H9 (cell line): ENCODE data around the gene CREG2. TPM values are rescaled to one million over a fixed set of nuclear protein-coding genes. Genes with fewer than 3 reads are reported as not detected.

Source experiments
- DNase-seq: peaks from one replicate; pipeline ENCODE4 v3.0.0-alpha.2; 2017
- H2AFZ ChIP-seq: one replicate; pipeline ENCODE4 v1.6.1; 2013; ENCODE audit warnings: mild to moderate bottlenecking, low read length, control low read depth, moderate library complexity
- H2AK5ac ChIP-seq: 2 replicates; pipeline ENCODE4 v1.6.1; 2013; ENCODE audit warnings: low read length, control low read depth, mixed read lengths; ENCODE audit not compliant: insufficient read length
- H2BK120ac ChIP-seq: one replicate; pipeline ENCODE4 v1.6.1; 2013; ENCODE audit warnings: low read depth, mild to moderate bottlenecking, low read length, control low read depth, inconsistent platforms; ENCODE audit not compliant: poor library complexity, severe bottlenecking
- H2BK12ac ChIP-seq: 2 replicates; pipeline ENCODE4 v1.6.1; 2013; ENCODE audit warnings: low read length, control low read depth, mixed read lengths, low read depth; ENCODE audit not compliant: insufficient read length
- H2BK15ac ChIP-seq: 2 replicates; pipeline ENCODE4 v1.6.1; 2013; ENCODE audit warnings: low read depth, low read length, control low read depth
- H2BK20ac ChIP-seq: one replicate; pipeline ENCODE4 v1.6.1; 2013; ENCODE audit warnings: low read depth, mild to moderate bottlenecking, low read length, control low read depth, inconsistent platforms; ENCODE audit not compliant: poor library complexity, severe bottlenecking
- H2BK5ac ChIP-seq: 2 replicates; pipeline ENCODE4 v1.6.1; 2013; ENCODE audit warnings: low read length, control low read depth, mixed read lengths; ENCODE audit not compliant: insufficient read length
- H3K14ac ChIP-seq: 2 replicates; pipeline ENCODE4 v1.6.1; 2013; ENCODE audit warnings: low read length, control low read depth; ENCODE audit not compliant: insufficient read depth
- H3K18ac ChIP-seq: 2 replicates; pipeline ENCODE4 v1.6.1; 2013; ENCODE audit warnings: low read depth, mild to moderate bottlenecking, mixed read lengths, low read length, control low read depth; ENCODE audit not compliant: insufficient read length
- H3K23ac ChIP-seq: 2 replicates; pipeline ENCODE4 v1.6.1; 2013; ENCODE audit warnings: low read length, control low read depth, mixed read lengths, low read depth; ENCODE audit not compliant: insufficient read length
- H3K23me2 ChIP-seq: 2 replicates; pipeline ENCODE4 v1.6.1; 2013; ENCODE audit warnings: low read depth, mild to moderate bottlenecking, mixed read lengths, low read length, control low read depth; ENCODE audit not compliant: insufficient read length, poor library complexity, severe bottlenecking
- H3K27ac ChIP-seq: 2 replicates; pipeline ENCODE4 v1.5.1; 2013; ENCODE audit warnings: low read length, control low read depth, mixed read lengths, low read depth; ENCODE audit not compliant: insufficient read length
- H3K27me3 ChIP-seq: 2 replicates; pipeline ENCODE4 v1.6.1; 2013; ENCODE audit warnings: low read length, control low read depth, inconsistent platforms; ENCODE audit not compliant: insufficient read depth
- H3K4ac ChIP-seq: 2 replicates; pipeline ENCODE4 v1.6.1; 2013; ENCODE audit warnings: low read depth, mild to moderate bottlenecking, control low read depth, inconsistent platforms, low read length, moderate library complexity
- H3K4me1 ChIP-seq: 2 replicates; pipeline ENCODE4 v1.6.1; 2013; ENCODE audit warnings: low read length, control low read depth, inconsistent platforms; ENCODE audit not compliant: insufficient read depth
- H3K4me2 ChIP-seq: 2 replicates; pipeline ENCODE4 v1.6.1; 2013; ENCODE audit warnings: low read length, control low read depth, mixed read lengths; ENCODE audit not compliant: insufficient read length, insufficient read depth
- H3K56ac ChIP-seq: 2 replicates; pipeline ENCODE4 v1.6.1; 2013; ENCODE audit warnings: low read depth, mild to moderate bottlenecking, mixed read lengths, low read length, control low read depth; ENCODE audit not compliant: insufficient read length
- H3K79me1 ChIP-seq: 2 replicates; pipeline ENCODE4 v1.6.1; 2013; ENCODE audit warnings: low read depth, mild to moderate bottlenecking, moderate library complexity, low read length, control low read depth, inconsistent platforms; ENCODE audit not compliant: insufficient read depth, poor library complexity, severe bottlenecking
- H3K79me2 ChIP-seq: 2 replicates; pipeline ENCODE4 v1.6.1; 2013; ENCODE audit warnings: low read length, control low read depth, inconsistent platforms; ENCODE audit not compliant: insufficient read depth
- H3K9ac ChIP-seq: 2 replicates; pipeline ENCODE4 v1.6.1; 2013; ENCODE audit warnings: low read length, control low read depth, mixed read lengths; ENCODE audit not compliant: insufficient read length; ENCODE audit errors: extremely low read depth
- H3K9me3 ChIP-seq: one replicate; pipeline ENCODE4 v1.6.1; 2013; ENCODE audit warnings: low read depth, low read length, inconsistent platforms; ENCODE audit not compliant: control insufficient read depth
- H3T11ph ChIP-seq: one replicate; pipeline ENCODE4 v1.6.1; 2013; ENCODE audit warnings: mild to moderate bottlenecking, low read length, control low read depth, inconsistent platforms
- H4K20me1 ChIP-seq: one replicate; pipeline ENCODE4 v1.6.1; 2013; ENCODE audit not compliant: control insufficient read depth, insufficient read length, insufficient read depth
- H4K5ac ChIP-seq: 2 replicates; pipeline ENCODE4 v1.6.1; 2013; ENCODE audit warnings: low read depth, mild to moderate bottlenecking, mixed read lengths, low read length, control low read depth; ENCODE audit not compliant: insufficient read length
- H4K8ac ChIP-seq: replicated peaks from 2 replicates; pipeline ENCODE4 v1.6.1; 2013; ENCODE audit warnings: low read length, control low read depth, mixed read lengths, low read depth; ENCODE audit not compliant: insufficient read length
- H4K91ac ChIP-seq: 2 replicates; pipeline ENCODE4 v1.6.1; 2013; ENCODE audit warnings: low read depth, mild to moderate bottlenecking, moderate library complexity, mixed read lengths, low read length, control low read depth; ENCODE audit not compliant: insufficient read length
- H3K27ac Mint-ChIP-seq, 3 experiments: 2 replicates in 2 of 3; 3 replicates in 1 of 3; pipeline ENCODE4 v1.8.0; 2020 to 2021; ENCODE audit warnings: mixed read lengths in 3 of 3, mild to moderate bottlenecking in 1 of 3, moderate library complexity in 1 of 3
- H3K27me3 Mint-ChIP-seq: 2 replicates; pipeline ENCODE4 v1.8.0; 2021; ENCODE audit warnings: low read depth, mild to moderate bottlenecking, moderate library complexity, mixed read lengths
- H3K36me3 Mint-ChIP-seq, 3 experiments: 2 replicates in 2 of 3; 3 replicates in 1 of 3; pipeline ENCODE4 v1.8.0; 2020 to 2021; ENCODE audit warnings: low read depth in 3 of 3, mixed read lengths in 3 of 3; ENCODE audit not compliant: insufficient read depth in 1 of 3
- H3K4me1 Mint-ChIP-seq, 2 experiments: 2 replicates each; pipeline ENCODE4 v1.8.0; 2020; ENCODE audit warnings: mixed read lengths in 2 of 2
- H3K4me3 Mint-ChIP-seq, 2 experiments: 2 replicates in 1 of 2; 3 replicates in 1 of 2; pipeline ENCODE4 v1.8.0; 2020 to 2021; ENCODE audit warnings: mild to moderate bottlenecking in 2 of 2, mixed read lengths in 2 of 2, moderate library complexity in 1 of 2
- H3K9me3 Mint-ChIP-seq, 2 experiments: 2 replicates in 1 of 2; 3 replicates in 1 of 2; pipeline ENCODE4 v1.8.0; 2020; ENCODE audit warnings: mild to moderate bottlenecking in 2 of 2, mixed read lengths in 2 of 2, moderate library complexity in 1 of 2
- WGBS: extraction: QIAGEN DNeasy Blood & Tissue Kit; methylation state at CpG from one replicate; pipeline ENCODE4 v1.1.7; 2013; ENCODE audit warnings: missing lambda C conversion rate, low lambda C conversion rate, mixed read lengths; ENCODE audit not compliant: insufficient read length; ENCODE audit errors: extremely low coverage; 5-methylcytosine and 5-hydroxymethylcytosine counted together
- total RNA-seq: library from RNA; stranded (reverse); gene quantifications from 2 replicates; pipeline ENCODE4 v1.2.1, GENCODE V29; 2021
- TF ChIP-seq, protein P1 (sequence below): fragments of 200-600 bp; sonication (generic); conservative IDR thresholded peaks from 3 replicates; pipeline ENCODE4 v1.8.0; 2021; ENCODE audit warnings: antibody characterized with exemption, mild to moderate bottlenecking

Gene CREG2
- total RNA-seq, 1 experiment from 2014 or later: 0.77 TPM

DNA sequence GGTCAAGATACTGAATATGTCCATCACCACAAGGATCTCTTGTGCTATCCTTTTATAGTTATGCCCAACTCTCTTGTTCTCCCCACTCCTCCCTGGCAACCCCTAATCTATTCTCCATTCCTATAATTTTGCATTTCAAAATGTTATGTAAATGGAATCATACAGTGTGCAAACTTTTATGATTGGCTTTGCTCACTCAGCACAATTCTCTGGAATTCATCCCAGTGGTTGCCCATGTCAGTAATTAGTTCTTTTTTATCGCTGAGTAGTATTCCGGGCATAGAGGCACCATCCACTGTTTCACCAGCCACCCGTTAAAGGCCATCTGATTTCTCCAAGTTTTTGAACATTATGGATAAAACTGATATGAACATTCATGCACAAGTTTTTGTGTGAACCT lies 40.4 kb downstream of the CREG2 start:
- no CpG with 5 or more reads among the region's 3 CpGs for WGBS
- no peak overlapping the region for H3K14ac ChIP-seq

More for the DNA sequence above, 40.4 kb downstream of the CREG2 start:
- H4K8ac ChIP-seq: no peak overlapping the region
- no peak overlapping the region for H4K5ac ChIP-seq
- no peak overlapping the region for H3K23ac ChIP-seq
- no peaks in the 10 kb centered on the region for H3K79me2 ChIP-seq
- Mint-ChIP-seq H3K4me1 (peaks cover 14 to 18% of the 10 kb centered on the region in 2 experiments), H3K27ac (no peak overlapping the region), H3K36me3 (peaks cover 0 to under 1% (median 0%) of the 10 kb centered on the region in 3 experiments; a peak in 1 of 7 replicates), H3K27me3 (peaks cover 2% of the 10 kb centered on the region; the same call in 1 of the 2 replicates), H3K9me3 (peaks cover 0 to under 1% of the 10 kb centered on the region in 2 experiments; a peak in 1 of 5 replicates), H3K4me3 (no peak overlapping the region)
- H2BK5ac ChIP-seq: no peak overlapping the region
- TF ChIP-seq, protein P1, sequence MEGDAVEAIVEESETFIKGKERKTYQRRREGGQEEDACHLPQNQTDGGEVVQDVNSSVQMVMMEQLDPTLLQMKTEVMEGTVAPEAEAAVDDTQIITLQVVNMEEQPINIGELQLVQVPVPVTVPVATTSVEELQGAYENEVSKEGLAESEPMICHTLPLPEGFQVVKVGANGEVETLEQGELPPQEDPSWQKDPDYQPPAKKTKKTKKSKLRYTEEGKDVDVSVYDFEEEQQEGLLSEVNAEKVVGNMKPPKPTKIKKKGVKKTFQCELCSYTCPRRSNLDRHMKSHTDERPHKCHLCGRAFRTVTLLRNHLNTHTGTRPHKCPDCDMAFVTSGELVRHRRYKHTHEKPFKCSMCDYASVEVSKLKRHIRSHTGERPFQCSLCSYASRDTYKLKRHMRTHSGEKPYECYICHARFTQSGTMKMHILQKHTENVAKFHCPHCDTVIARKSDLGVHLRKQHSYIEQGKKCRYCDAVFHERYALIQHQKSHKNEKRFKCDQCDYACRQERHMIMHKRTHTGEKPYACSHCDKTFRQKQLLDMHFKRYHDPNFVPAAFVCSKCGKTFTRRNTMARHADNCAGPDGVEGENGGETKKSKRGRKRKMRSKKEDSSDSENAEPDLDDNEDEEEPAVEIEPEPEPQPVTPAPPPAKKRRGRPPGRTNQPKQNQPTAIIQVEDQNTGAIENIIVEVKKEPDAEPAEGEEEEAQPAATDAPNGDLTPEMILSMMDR: no peak
- H2AK5ac ChIP-seq: no peak overlapping the region
- no peak overlapping the region for H3K18ac ChIP-seq
- H4K91ac ChIP-seq: no peak overlapping the region
- no peak overlapping the region for H3K27ac ChIP-seq
- no peak overlapping the region for H2BK20ac ChIP-seq
- no peak overlapping the region for H3K56ac ChIP-seq
- no peaks in the 10 kb centered on the region for H3K23me2 ChIP-seq
- no peak overlapping the region for H3K4me2 ChIP-seq
- no peaks in the 10 kb centered on the region for H4K20me1 ChIP-seq
- H3K4me1 ChIP-seq: no peaks in the 10 kb centered on the region
- DNase-seq: no peak
- H2BK120ac ChIP-seq: no peak overlapping the region
- no peak overlapping the region for H3T11ph ChIP-seq
- no peaks in the 10 kb centered on the region for H3K79me1 ChIP-seq
- no peaks in the 10 kb centered on the region for H3K27me3 ChIP-seq
- no peak overlapping the region for H3K4ac ChIP-seq
- H2BK15ac ChIP-seq: no peak overlapping the region
- no peaks in the 10 kb centered on the region for H3K9me3 ChIP-seq
- no peak overlapping the region for H2AFZ ChIP-seq
- H3K9ac ChIP-seq: no peak overlapping the region
- no peak overlapping the region for H2BK12ac ChIP-seq
